Epithelial cell of proximal tubule (primary cell): ENCODE measurements around the gene NUP93. TPM values are rescaled to one million over a fixed set of nuclear protein-coding genes. Genes with fewer than 3 reads are reported as not detected.
"Not testable (repeated sequence)": the region's sequence is repeated elsewhere in the genome, so short reads cannot be mapped to it uniquely, and the experiment has no call there.

Experiments
- DNase-seq: peaks from one replicate; pipeline ENCODE4 v3.0.0-alpha.2; 2011; ENCODE audit warnings: low read depth
- H3K4me3 ChIP-seq: 2 replicates; pipeline ENCODE4 v1.5.1; 2011; ENCODE audit warnings: low read depth, mild to moderate bottlenecking, low read length
- total RNA-seq: library from RNA; depleted of rRNA; stranded (reverse); fragments of >200 nt; gene quantifications from 2 replicates; pipeline ENCODE4 v1.2.3, GENCODE V29; 2015
- TF ChIP-seq, protein P1 (sequence below): conservative IDR thresholded peaks from 2 replicates; pipeline ENCODE4 v1.5.1; 2012; ENCODE audit warnings: low read depth, mild to moderate bottlenecking, low read length

The NUP93 gene
- total RNA-seq, 1 donor from 2014 or later, result 92.5 TPM

DNA sequence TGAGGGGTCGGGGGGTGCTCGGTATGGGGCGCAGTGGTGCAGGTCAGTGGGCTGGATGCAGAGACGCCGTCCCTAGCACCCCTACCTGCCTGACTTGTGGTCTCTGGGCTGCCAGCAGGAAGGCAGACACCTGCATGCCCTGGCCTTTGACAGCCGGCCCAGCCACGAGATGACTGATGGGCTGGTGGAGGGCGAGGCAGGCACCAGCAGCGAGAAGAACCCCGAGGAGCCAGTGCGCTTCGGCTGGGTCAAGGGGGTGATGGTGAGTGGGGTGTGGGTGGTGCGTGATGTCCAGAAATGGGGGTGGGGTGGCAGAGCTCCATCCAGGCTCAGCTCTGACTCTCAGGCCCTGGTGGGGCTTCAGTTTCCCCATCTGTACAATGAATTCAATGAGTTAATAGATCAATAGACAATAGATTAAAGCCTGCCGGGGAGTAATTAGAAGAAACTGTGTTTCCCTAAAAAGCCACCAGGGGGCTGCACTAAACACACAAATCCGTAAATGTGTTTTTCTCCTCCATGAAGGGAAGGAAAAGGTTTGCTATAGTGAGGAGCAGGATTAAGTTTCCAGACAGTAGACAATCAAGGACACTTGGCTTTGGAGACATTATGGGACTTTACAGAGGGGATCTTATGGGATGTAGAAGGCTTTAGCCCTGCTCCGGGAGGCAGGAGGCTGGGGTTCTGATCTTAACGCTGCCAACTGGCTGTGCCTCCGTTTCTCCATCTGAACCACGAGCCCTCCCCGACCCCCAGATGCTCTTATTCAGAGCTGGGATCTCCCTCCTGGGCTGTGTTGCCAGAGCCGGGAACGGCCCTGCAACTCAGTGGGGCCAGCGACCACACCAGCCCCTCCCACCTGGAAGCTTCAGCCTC lies 137.3 kb downstream of the NUP93 start:
- TF ChIP-seq, protein P1, sequence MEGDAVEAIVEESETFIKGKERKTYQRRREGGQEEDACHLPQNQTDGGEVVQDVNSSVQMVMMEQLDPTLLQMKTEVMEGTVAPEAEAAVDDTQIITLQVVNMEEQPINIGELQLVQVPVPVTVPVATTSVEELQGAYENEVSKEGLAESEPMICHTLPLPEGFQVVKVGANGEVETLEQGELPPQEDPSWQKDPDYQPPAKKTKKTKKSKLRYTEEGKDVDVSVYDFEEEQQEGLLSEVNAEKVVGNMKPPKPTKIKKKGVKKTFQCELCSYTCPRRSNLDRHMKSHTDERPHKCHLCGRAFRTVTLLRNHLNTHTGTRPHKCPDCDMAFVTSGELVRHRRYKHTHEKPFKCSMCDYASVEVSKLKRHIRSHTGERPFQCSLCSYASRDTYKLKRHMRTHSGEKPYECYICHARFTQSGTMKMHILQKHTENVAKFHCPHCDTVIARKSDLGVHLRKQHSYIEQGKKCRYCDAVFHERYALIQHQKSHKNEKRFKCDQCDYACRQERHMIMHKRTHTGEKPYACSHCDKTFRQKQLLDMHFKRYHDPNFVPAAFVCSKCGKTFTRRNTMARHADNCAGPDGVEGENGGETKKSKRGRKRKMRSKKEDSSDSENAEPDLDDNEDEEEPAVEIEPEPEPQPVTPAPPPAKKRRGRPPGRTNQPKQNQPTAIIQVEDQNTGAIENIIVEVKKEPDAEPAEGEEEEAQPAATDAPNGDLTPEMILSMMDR, result peak; percentile 75
- H3K4me3 ChIP-seq, result no peak overlapping the region
- DNase-seq, result no peak

DNA sequence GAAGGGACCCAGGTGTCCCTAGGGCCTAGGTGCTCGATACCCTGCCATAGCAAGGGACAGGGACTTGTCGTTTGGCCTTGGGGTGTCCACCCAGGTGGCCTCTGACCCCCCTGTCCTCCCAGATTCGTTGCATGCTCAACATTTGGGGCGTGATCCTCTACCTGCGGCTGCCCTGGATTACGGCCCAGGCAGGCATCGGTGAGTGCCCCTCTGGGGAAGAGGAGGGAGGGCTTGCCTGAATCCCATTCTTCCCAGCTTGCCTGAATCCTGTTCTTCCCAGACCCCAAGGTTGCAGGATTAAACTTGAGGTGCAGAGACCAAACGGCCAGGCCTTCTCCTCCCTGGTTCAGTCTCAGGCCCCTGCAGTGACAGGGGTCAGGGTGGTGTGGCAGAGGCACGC lies 138.2 kb downstream of the NUP93 start:
- DNase-seq, result no peak

DNA sequence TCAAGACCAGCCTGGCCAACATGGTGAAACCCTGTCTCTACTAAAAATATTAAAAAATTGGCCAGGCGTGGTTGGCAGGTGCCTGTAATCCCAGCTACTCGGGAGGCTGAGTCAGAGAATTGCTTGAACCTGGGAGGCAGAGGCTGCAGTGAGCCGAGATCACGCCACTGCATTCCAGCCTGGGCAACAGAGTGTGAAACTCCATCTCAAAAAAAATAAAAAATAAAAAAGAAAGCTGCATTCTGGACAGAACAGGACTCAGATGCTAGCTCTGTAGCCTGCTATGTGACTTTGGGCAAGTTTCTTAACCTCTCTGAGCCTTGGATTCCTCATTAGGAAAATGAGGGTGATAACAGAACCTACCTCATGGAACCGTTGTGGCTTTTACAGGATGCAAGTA lies 138.8 kb downstream of the NUP93 start:
- H3K4me3 ChIP-seq, DNase-seq: not testable (repeated sequence)

More for the DNA sequence above, 138.2 kb downstream of the NUP93 start:
- no peak overlapping the region for H3K4me3 ChIP-seq
- TF ChIP-seq, protein P1, result no peak

DNA sequence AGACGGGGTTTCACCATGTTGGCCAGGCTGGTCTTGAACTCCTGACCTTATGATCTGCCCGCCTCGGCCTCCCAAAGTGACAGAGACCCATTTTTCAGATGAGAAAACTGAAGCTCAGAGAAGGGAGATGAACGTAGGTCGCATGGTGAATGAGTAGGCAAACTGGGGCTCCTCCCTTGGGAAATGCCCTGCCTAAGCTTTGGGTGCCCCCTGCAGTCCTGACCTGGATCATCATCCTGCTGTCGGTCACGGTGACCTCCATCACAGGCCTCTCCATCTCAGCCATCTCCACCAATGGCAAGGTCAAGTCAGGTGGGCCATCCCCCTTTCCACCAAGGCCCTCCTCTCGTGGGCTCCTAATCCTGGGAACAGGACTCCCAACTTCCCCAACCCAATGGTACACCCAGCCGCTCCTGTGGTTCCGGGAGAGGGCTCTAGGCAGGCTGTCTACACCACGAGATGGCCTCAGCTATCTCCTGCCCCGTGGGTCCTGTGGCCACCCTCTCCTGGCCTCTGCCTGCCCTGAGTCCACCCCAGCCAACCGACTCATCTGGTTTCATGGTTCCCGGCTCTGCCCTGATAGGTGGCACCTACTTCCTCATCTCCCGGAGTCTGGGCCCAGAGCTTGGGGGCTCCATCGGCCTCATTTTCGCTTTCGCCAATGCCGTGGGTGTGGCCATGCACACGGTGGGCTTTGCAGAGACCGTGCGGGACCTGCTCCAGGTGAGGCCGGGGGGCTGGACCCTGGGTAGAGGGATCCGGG lies 139.8 kb downstream of the NUP93 start:
- TF ChIP-seq, protein P1, result peak; percentile 48
- no peak for DNase-seq
- no peak overlapping the region for H3K4me3 ChIP-seq

DNA sequence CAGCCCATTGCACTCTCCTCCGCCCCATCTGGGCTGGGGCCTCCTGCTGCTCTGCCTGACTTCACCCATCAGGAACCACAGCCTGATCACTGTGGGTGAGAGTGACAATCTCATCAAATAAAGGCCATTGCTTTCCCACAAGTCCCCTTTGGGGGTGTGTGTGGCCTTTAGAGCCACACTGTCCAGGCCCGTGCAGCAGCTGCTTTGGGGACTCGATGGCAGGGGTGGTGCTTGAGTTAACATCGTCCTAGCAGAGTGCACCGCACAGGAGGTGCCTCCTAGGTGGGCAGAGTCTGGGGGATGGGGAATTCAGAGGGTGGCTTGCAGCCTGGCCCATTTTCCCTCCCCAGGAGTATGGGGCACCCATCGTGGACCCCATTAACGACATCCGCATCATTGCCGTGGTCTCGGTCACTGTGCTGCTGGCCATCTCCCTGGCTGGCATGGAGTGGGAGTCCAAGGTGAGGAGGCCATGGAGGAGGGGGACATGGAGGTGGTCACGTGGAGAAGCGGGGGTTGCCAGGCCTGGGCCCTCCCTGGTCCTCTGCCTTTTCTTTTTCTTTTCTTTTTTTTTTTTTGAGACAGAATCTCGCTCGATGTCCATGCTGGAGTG lies 140.5 kb downstream of the NUP93 start:
- no peak for DNase-seq
- TF ChIP-seq, protein P1, result no peak
- H3K4me3 ChIP-seq, result no peak overlapping the region

DNA sequence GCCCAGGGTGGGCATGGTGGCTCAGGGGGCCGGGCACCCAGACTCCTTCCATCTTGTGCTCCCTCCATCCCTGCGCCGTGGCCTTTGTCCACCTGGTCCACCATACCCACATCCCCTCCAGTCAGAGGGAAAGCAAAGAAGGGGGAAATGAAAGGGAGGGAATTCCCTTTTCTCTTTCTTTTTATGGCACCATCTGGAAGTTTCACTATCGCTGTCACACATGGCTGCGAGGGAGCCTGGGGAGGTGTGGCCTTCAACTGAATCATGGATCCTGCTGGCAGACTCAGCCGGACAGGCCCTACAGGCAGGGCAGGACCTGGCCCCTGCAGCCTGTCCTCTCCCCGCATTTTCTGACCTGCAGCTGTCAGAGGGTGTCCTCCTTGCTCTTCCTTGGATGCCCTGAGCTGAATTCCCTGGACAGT lies 141.3 kb downstream of the NUP93 start:
- DNase-seq, result no peak
- TF ChIP-seq, protein P1, result peak; percentile 11
- no peak overlapping the region for H3K4me3 ChIP-seq

DNA sequence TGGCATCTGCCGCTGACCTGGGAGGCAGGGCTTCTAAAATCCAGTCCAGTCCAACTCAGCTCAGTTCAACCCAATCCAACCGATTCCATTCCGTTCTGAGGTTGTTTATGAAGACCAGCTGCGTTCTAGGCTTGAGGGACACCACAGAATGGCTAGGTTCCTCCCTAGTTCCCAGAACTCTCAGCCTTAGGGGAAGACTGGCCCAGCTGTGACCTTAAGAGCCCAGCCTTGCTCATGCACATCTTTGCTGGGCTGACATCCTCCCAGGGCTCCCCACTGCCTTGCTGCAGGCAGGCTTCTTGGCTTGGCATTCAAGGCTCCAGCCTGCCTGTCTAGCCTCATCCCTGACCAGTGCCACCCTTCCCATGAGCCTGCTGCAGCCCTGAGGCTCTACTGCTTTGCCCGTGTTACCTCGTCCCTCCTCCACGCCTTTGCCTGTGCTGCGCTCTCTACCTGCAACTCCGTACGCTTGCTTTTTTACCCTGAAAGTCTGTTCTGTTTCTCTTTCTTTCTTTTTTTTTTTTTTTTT lies 143.0 kb downstream of the NUP93 start:
- DNase-seq, result no peak
- H3K4me3 ChIP-seq, result no peak overlapping the region
- TF ChIP-seq, protein P1, result no peak
